ENCODE measurements around the gene PTPN3. TPM values are rescaled to one million over a fixed set of nuclear protein-coding genes. Genes with fewer than 3 reads are reported as not detected.

The PTPN3 gene
- total RNA-seq, 1 donor from 2014 or later = 0.62 TPM

- Mint-ChIP-seq H3K27ac (ENCODE audit: unreplicated experiment) (no peak overlapping the region), H3K9me3 (ENCODE audit: unreplicated experiment) (no peaks in the 10 kb centered on the region), H3K36me3 (ENCODE audit: low read depth, unreplicated experiment) (no peaks in the 10 kb centered on the region), H3K4me3 (ENCODE audit: unreplicated experiment) (no peak overlapping the region), H3K4me1 (ENCODE audit: unreplicated experiment) (peaks cover 3% of the 10 kb centered on the region), H3K27me3 (ENCODE audit: unreplicated experiment) (peaks cover 14% of the 10 kb centered on the region)
- TF ChIP-seq CTCF (IDR thresholded peaks at IDR 0.05; ENCODE audit: unreplicated experiment) = no peak
- DNase-seq (ENCODE audit: low spot score) = no peak
Measured at GRCh38 chr9:109482391-109482916, 15.7 kb downstream of the PTPN3 start.

- H3K36me3 Mint-ChIP-seq (ENCODE audit: low read depth, unreplicated experiment) = no peaks in the 10 kb centered on the region
- no peak for TF ChIP-seq CTCF (IDR thresholded peaks at IDR 0.05; ENCODE audit: unreplicated experiment)
- peaks cover 9% of the 10 kb centered on the region for H3K4me1 Mint-ChIP-seq (ENCODE audit: unreplicated experiment)
- no peak overlapping the region for H3K27ac Mint-ChIP-seq (ENCODE audit: unreplicated experiment)
- H3K4me3 Mint-ChIP-seq (ENCODE audit: unreplicated experiment) = no peak overlapping the region
- no peak for DNase-seq (ENCODE audit: low spot score)
- H3K9me3 Mint-ChIP-seq (ENCODE audit: unreplicated experiment) = no peaks in the 10 kb centered on the region
- peaks cover 14% of the 10 kb centered on the region for H3K27me3 Mint-ChIP-seq (ENCODE audit: unreplicated experiment)
Measured at GRCh38 chr9:109481856-109482255, 16.3 kb downstream of the PTPN3 start.

- Mint-ChIP-seq H3K4me1 (ENCODE audit: unreplicated experiment) (peaks cover 15% of the 10 kb centered on the region), H3K27me3 (ENCODE audit: unreplicated experiment) (peaks cover 12% of the 10 kb centered on the region), H3K9me3 (ENCODE audit: unreplicated experiment) (no peaks in the 10 kb centered on the region), H3K27ac (ENCODE audit: unreplicated experiment) (no peak overlapping the region), H3K4me3 (ENCODE audit: unreplicated experiment) (no peak overlapping the region), H3K36me3 (ENCODE audit: low read depth, unreplicated experiment) (no peaks in the 10 kb centered on the region)
- no peak for TF ChIP-seq CTCF (IDR thresholded peaks at IDR 0.05; ENCODE audit: unreplicated experiment)
- no peak for DNase-seq (ENCODE audit: low spot score)
Measured at GRCh38 chr9:109479822-109480221, 18.3 kb downstream of the PTPN3 start.

- no peaks in the 10 kb centered on the region for H3K36me3 Mint-ChIP-seq (ENCODE audit: low read depth, unreplicated experiment)
- peaks cover 15% of the 10 kb centered on the region for H3K4me1 Mint-ChIP-seq (ENCODE audit: unreplicated experiment)
- peaks cover 12% of the 10 kb centered on the region for H3K27me3 Mint-ChIP-seq (ENCODE audit: unreplicated experiment)
- no peak for TF ChIP-seq CTCF (IDR thresholded peaks at IDR 0.05; ENCODE audit: unreplicated experiment)
- no peaks in the 10 kb centered on the region for H3K9me3 Mint-ChIP-seq (ENCODE audit: unreplicated experiment)
- H3K4me3 Mint-ChIP-seq (ENCODE audit: unreplicated experiment) = no peak overlapping the region
- DNase-seq (ENCODE audit: low spot score) = no peak
- no peak overlapping the region for H3K27ac Mint-ChIP-seq (ENCODE audit: unreplicated experiment)
Measured at GRCh38 chr9:109478665-109479380, 19.3 kb downstream of the PTPN3 start.

- Mint-ChIP-seq H3K27me3 (ENCODE audit: unreplicated experiment) (peaks cover 7% of the 10 kb centered on the region), H3K4me1 (ENCODE audit: unreplicated experiment) (peaks cover 15% of the 10 kb centered on the region), H3K27ac (ENCODE audit: unreplicated experiment) (no peak overlapping the region), H3K36me3 (ENCODE audit: low read depth, unreplicated experiment) (no peaks in the 10 kb centered on the region), H3K4me3 (ENCODE audit: unreplicated experiment) (no peak overlapping the region), H3K9me3 (ENCODE audit: unreplicated experiment) (no peaks in the 10 kb centered on the region)
- no peak for TF ChIP-seq CTCF (IDR thresholded peaks at IDR 0.05; ENCODE audit: unreplicated experiment)
- no peak for DNase-seq (ENCODE audit: low spot score)
Measured at GRCh38 chr9:109478051-109478563, 20.0 kb downstream of the PTPN3 start.

Data from endothelial cell (in vitro differentiated cells).